SIG-M5 (cell line): ENCODE data around the gene SMAD1.
"Not testable (repeated sequence)": the region's sequence is repeated elsewhere in the genome, so short reads cannot be mapped to it uniquely, and the experiment has no call there.

Experiments
- DNase-seq: peaks from one replicate; lab custom pipeline; 2025; lab: John Stamatoyannopoulos, UW

SMAD1 gene

GRCh38 chr4:145528601-145529000, 46.9 kb downstream of the SMAD1 start:
- no peak for DNase-seq

- DNase-seq = no peak
Observed at GRCh38 chr4:145530189-145530588, 48.5 kb downstream of the SMAD1 start.

- DNase-seq = no peak
Observed at GRCh38 chr4:145530662-145531061, 49.0 kb downstream of the SMAD1 start.

GRCh38 chr4:145531223-145531622, 49.6 kb downstream of the SMAD1 start:
- DNase-seq = no peak

GRCh38 chr4:145531859-145532258, 50.2 kb downstream of the SMAD1 start:
- no peak for DNase-seq

GRCh38 chr4:145533001-145533400, 51.3 kb downstream of the SMAD1 start:
- DNase-seq = no peak

GRCh38 chr4:145533415-145533814, 51.8 kb downstream of the SMAD1 start:
- not testable (repeated sequence) for DNase-seq

GRCh38 chr4:145533961-145534360, 52.3 kb downstream of the SMAD1 start:
- no peak for DNase-seq

GRCh38 chr4:145535202-145535601, 53.5 kb downstream of the SMAD1 start:
- DNase-seq = no peak

GRCh38 chr4:145536044-145536443, 54.4 kb downstream of the SMAD1 start:
- no peak for DNase-seq

- no peak for DNase-seq
Observed at GRCh38 chr4:145538596-145538995, 56.9 kb downstream of the SMAD1 start.

- no peak for DNase-seq
Observed at GRCh38 chr4:145539671-145540070, 58.0 kb downstream of the SMAD1 start.

GRCh38 chr4:145540235-145540634, 58.6 kb downstream of the SMAD1 start:
- no peak for DNase-seq

- no peak for DNase-seq
Observed at GRCh38 chr4:145541346-145541745, 59.7 kb downstream of the SMAD1 start.

GRCh38 chr4:145545031-145545430, 63.4 kb downstream of the SMAD1 start:
- no peak for DNase-seq

GRCh38 chr4:145545538-145546174, 64.0 kb downstream of the SMAD1 start:
- no peak for DNase-seq

- DNase-seq = no peak
Observed at GRCh38 chr4:145546175-145546915, 64.7 kb downstream of the SMAD1 start.

- DNase-seq = no peak
Observed at GRCh38 chr4:145551660-145552059, 70.0 kb downstream of the SMAD1 start.

GRCh38 chr4:145552181-145552822, 70.6 kb downstream of the SMAD1 start:
- no peak for DNase-seq

GRCh38 chr4:145553375-145553774, 71.7 kb downstream of the SMAD1 start:
- DNase-seq = no peak

GRCh38 chr4:145554691-145555090, 73.0 kb downstream of the SMAD1 start:
- DNase-seq = no peak

- peak; percentile 4 for DNase-seq
Observed at GRCh38 chr4:145557720-145558119, 76.1 kb downstream of the SMAD1 start.

GRCh38 chr4:145563293-145563985, 81.8 kb downstream of the SMAD1 start:
- no peak for DNase-seq
